BJ (cell line): ENCODE data around the gene CLCF1. TPM values are rescaled to one million over a fixed set of nuclear protein-coding genes. Genes with fewer than 3 reads are reported as not detected.
A peak's percentile ranks its signal among the peaks of the same experiment; 100 is the strongest.

Source experiments
- CTCF ChIA-PET: fragments of 350-600 bp; formaldehyde crosslinking; extraction: SDS; loops from one replicate; lab custom pipeline; 2021; ENCODE audit warnings: antibody characterized with exemption, inconsistent platforms; lab: Yijun Ruan, JAX
- POLR2A ChIA-PET: fragments of 300-600 bp; sonication (Branson Sonifier 250); formaldehyde crosslinking; extraction: SDS; loops from one replicate; lab custom pipeline; 2021; ENCODE audit warnings: antibody characterized with exemption; lab: Charles Lee
- DNase-seq: peaks from one replicate; pipeline ENCODE4 v3.0.0-alpha.2; 2011; ENCODE audit warnings: low read depth
- H3K27me3 ChIP-seq: 2 replicates; pipeline ENCODE4 v1.6.0; 2011; ENCODE audit warnings: low read length; ENCODE audit not compliant: control insufficient read depth, insufficient read depth
- H3K36me3 ChIP-seq: 2 replicates; pipeline ENCODE4 v1.5.1; 2011; ENCODE audit warnings: low read length; ENCODE audit not compliant: control insufficient read depth, insufficient read depth
- H3K4me3 ChIP-seq: 2 replicates; pipeline ENCODE4 v1.5.1; 2011; ENCODE audit warnings: low read depth, mild to moderate bottlenecking, control low read depth, low read length
- polyA plus RNA-seq: library from polyadenylated mRNA; depleted of rRNA; stranded (reverse); fragments of >200 nt; gene quantifications from 2 replicates; pipeline ENCODE4 v1.2.3, GENCODE V29; 2011
- TF ChIP-seq, protein P1 (sequence below): IDR thresholded peaks from 2 replicates; pipeline ENCODE4 v1.5.1; 2011; ENCODE audit warnings: low read depth, mild to moderate bottlenecking, control low read depth, inconsistent platforms, low read length, moderate library complexity; ENCODE audit not compliant: insufficient read depth

Gene CLCF1
- polyA plus RNA-seq, 1 experiment, result 21.3 TPM

DNA sequence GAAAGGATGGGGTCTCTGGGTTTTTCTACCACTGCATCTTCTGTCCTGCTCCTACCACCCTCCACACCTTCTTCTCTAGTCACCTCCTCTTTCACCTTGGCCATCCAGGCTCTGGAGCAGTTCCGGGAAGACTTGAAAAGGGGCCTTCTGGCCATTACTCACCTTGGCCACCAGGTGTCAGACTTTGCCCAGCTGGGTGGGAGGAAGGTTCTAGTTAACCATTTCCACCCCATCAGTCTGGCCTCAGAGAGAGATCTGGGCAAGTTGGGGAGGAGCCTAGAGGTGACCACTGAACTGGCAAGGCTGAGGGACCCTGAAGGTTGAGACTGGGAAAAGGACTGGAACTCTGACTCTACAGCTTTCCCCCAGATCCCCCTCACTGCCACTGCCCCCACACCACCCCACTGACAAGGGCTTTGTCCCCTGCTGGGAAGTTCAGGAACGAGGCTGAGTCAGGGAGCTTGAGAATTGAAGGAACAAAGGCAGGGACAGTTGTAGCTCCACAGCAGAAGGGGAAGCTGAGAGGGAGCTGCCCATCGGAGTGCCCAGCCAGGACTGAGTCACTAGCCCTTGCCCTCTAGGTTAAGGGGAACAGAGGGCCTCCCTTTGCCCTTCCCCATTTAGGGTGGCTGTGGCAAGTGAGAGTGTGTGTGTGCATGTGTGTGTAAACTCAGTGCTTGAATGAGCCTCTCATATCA lies 16.4 kb downstream of the CLCF1 start:
- TF ChIP-seq, protein P1, sequence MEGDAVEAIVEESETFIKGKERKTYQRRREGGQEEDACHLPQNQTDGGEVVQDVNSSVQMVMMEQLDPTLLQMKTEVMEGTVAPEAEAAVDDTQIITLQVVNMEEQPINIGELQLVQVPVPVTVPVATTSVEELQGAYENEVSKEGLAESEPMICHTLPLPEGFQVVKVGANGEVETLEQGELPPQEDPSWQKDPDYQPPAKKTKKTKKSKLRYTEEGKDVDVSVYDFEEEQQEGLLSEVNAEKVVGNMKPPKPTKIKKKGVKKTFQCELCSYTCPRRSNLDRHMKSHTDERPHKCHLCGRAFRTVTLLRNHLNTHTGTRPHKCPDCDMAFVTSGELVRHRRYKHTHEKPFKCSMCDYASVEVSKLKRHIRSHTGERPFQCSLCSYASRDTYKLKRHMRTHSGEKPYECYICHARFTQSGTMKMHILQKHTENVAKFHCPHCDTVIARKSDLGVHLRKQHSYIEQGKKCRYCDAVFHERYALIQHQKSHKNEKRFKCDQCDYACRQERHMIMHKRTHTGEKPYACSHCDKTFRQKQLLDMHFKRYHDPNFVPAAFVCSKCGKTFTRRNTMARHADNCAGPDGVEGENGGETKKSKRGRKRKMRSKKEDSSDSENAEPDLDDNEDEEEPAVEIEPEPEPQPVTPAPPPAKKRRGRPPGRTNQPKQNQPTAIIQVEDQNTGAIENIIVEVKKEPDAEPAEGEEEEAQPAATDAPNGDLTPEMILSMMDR, result peak; percentile 95
- POLR2A ChIA-PET, result interaction anchor here (0.6 to 1.0 kb wide), 2 partner anchors 12 to 40 kb away, joined by 3 read pairs; no protein-coding TSS in a partner anchor

DNA sequence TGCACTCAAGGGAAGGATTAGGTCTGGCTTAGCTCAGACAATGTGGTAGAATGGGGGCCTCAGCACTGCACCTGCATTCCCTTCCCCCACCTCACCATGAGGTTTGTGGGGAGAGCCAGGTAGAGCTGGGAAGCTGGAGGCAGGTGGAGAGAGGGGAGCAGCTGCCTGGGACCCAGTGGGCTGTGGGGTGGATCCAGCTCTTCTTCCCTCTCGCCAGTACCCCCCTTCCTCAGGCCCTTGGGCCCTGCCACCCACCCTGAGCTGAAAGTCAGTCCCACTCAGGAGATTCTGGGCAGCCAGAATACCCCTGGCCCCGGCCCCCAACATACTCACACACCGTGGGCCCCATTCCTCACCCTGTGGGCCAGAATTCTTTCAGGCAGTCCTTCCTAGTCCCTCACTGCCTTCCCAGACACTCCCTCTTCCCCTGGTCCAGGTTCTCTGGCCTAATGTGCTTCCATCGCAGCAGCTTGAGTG lies 17.0 kb downstream of the CLCF1 start:
- CTCF ChIA-PET, result interaction anchor here (0.8 to 20.3 kb wide), 7 partner anchors 10 to 145 kb away, joined by 3 to 892 read pairs (median 5); partner anchors contain the start of genes CLCF1, PPP1CA and RAD9A
- POLR2A ChIA-PET, result no interaction called here
- no peaks in the 10 kb centered on the region for H3K27me3 ChIP-seq

More for the DNA sequence above, 16.4 kb downstream of the CLCF1 start:
- CTCF ChIA-PET, result interaction anchor here (0.7 to 20.3 kb wide), 8 partner anchors 9 to 144 kb away, joined by 3 to 892 read pairs (median 4); partner anchors contain the start of genes CLCF1, PPP1CA and RAD9A
- no peaks in the 10 kb centered on the region for H3K36me3 ChIP-seq
- no peaks in the 10 kb centered on the region for H3K27me3 ChIP-seq
- no peak for DNase-seq
- no peak overlapping the region for H3K4me3 ChIP-seq

DNA sequence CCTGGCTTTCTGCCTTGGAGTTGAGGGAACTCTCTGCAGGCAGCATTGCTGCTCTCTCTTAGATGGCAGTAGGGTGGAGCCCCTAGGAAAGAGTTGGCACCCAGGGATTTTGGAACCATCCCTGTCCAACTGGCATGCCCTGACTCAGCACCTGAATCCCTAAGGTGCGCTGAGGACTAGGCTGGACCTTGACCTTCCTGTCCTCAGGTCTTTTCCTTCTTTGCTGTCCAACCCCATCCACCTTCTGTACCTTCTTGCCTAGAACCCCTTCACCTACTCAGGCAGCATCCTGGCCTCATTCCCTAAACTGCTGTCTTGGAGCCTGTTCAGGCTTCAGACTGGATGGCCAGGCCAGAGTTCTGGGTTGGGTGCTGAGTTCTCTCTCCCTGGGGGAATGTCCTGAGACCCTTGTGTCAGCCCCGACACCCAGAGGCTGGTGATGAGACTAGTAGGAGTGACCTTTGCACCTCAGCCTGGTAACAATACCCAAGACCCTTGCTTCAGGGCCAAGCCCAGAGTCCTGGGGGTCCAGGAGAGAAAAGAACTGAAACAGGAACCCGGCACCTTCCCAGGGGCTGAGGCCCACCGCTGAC lies 17.5 kb downstream of the CLCF1 start:
- Histone ChIP-seq H3K36me3 (no peaks in the 10 kb centered on the region), H3K27me3 (no peaks in the 10 kb centered on the region), H3K4me3 (no peak overlapping the region)
- CTCF ChIA-PET, result interaction anchor here (0.8 to 20.3 kb wide), 7 partner anchors 9 to 46 kb away, joined by 3 to 892 read pairs (median 12); partner anchors contain the start of genes CLCF1, PPP1CA and RAD9A
- POLR2A ChIA-PET, result no interaction called here
- no peak for DNase-seq
- TF ChIP-seq, protein P1, result no peak

More for the DNA sequence above, 17.0 kb downstream of the CLCF1 start:
- DNase-seq, result no peak
- TF ChIP-seq, protein P1, result no peak
- Histone ChIP-seq H3K4me3 (no peak overlapping the region), H3K36me3 (no peaks in the 10 kb centered on the region)

DNA sequence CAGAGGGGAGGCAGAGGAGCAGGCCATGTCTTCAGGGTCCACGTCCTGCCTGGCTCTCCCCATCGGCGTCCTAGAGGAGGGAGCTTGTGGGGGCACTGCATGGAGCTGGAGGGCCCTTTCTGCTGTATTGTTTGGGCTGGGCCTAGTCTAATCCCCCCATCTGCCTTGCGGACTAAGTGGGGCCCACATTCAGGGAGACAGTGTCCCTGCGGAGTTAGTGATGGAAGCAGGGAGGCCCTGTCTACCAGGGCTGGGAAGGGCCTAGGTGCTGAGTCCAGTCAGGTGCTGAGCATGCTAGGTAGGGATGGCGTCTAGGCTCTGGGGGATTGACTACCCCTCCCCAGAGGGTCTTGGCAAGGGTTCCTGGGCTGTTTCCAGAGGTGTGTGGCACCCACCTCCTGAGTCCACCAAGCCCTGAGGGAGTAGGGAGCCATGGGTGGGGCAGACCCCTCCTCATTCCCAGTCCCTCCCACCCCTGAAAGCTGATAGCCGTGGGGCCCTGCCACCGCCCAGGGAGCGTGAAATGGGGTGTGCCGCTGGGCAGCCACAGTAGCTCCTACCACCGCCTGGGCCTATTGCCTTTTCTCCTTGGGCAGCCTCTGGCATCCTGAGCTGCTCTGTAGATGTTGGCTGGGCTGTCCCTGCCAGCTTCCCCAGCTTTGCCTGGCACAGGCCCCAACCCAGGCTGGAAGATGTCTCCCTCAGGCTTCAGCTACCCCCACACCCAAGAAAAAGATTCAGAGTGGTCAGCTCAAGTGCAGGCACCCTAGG lies 18.2 kb downstream of the CLCF1 start:
- TF ChIP-seq, protein P1, result no peak
- Histone ChIP-seq H3K36me3 (no peaks in the 10 kb centered on the region), H3K27me3 (no peaks in the 10 kb centered on the region), H3K4me3 (no peak overlapping the region)
- no peak for DNase-seq
- ChIA-PET CTCF (interaction anchor here (2.0 to 20.3 kb wide), 4 partner anchors 9 to 43 kb away, joined by 5 to 892 read pairs (median 20); partner anchors contain the start of genes CLCF1 and RAD9A), POLR2A (no interaction called here)
